GM18526 (cell line): ENCODE data around the gene COPS7B.

Experiments
- POLR2A ChIP-seq: IDR thresholded peaks from 3 replicates; pipeline ENCODE4 v1.6.1; 2011; ENCODE audit not compliant: insufficient read length; ENCODE audit errors: extremely low read depth

The COPS7B gene

DNA sequence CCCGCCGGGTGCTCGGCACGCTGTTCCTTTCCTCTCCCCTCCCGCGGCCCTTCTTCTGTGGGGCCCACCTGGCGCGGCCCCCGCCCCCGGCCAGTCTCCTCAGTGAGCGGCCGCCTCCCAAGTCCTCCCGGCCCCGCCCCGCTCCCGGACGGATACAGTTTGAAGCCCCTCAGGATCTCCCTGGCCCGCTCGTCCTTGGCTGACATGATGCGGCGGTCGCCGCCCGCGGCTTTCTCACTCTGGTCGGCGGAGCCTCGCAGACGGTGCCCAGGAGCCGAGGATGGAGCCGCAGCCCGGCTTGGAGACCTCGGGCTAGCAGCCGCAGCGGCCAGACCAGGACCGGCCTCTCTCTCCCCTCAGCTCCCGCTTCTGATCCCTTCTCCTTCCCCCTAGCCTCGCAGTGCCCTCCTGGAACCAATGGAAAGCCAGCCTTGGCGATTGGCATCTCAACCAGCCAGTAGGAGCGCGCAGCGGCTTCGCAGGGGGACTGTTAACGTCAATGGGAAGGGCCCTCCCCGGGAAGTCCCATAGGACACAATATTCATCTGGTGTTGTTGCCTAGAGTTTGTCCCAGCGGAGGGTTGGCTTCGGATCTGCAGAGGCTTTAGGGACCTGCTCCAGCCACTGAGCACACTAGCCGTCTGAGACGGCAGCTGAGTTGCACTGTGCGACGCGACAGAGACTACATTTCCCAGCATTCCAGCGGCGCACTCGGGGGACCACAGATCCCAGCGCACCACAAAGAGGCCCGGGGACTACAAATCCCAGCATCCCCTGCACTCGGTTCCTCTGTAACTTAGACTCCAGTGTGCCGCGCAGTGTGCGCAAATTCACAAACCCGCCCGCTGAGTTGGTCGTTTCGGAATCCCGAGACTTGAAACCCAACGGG, 5.1 kb upstream of the COPS7B start, which contains the start of gene PDE6D:
Gene PDE6D, minus strand, starts transcription at position 374 of the 889 bp plus-strand sequence. Its CDS starts 168 bp downstream, at position 206.
- peak; percentile 84 for TF ChIP-seq POLR2A

DNA sequence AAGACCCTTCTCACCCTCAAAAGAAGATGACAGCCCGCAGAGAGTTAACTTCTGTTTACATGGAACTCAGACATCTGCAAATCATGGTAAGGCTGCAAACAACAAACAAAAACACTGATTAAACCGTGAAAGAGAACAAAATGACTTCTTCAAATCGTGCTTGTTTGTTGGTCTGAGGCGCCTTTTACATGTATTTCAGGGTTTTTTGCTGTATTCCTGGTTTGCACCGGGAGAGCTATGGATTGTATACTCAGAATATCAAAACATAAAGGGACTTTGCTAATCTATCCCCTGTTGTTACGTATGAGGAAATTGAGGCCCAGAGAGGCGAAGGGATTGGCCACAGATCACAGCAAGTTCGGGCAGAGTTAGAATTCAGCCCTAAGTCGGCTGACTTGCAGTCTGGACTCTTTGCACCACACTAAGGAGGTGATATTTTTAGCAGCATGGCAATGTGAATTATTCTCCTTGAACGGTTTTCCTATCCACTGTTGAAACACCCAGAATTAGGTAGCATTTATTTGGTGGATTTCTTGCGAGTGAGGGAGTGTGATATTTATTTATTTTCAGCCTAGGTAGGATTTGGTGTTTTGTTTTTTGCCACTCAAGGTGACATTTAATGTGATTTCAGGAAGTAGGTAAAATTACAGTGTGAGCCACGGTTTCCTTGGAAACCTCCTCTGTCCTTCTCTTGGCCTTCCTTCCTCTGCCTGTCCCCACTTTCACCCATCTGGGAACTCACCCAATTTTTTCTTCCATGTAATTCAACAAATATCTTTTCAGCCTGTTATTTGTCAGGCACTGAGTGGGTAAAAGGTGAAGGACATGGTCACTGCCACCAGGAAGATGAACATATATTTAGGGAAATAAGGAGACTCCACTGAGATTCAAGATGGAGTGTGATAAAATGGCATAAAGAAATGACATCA, 4.2 kb upstream of the COPS7B start:
- TF ChIP-seq POLR2A, result no peak

DNA sequence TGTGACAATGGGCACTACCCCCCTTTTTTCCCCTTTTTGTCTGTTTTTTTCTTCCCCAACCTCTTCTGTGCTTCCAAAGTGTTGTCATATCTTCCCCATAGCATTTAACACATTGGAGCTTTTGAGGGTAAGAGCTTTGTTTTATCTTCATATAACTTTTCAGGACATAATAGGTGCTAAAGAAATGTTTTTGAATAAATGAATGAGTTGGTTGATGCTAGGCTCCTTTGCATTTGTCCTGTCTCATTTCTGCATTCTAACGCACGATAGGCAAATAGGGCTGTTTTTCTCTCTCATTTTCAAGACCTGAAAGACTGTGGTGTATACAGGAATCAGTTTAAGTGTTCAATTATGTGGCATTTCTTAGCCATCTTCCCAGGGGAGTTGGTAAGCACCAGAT, 832 bp upstream of the COPS7B start:
- TF ChIP-seq POLR2A, result no peak

DNA sequence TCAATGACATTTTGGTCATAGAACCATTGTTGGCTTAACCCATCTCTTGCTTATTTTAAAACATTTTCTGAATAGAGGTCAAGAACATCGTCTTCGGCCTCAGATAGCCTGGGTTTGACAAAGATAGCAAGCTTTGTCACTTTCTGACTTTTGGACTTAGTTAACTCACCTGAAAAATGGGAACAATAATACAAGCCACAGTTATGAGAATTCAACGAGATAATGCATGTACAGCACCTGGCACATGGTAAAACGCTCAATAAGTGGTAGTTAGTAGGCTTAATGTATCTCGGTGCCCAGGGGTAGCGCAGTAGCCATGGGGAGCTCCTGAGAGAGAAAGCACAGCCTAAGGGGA, 446 bp upstream of the COPS7B start:
- TF ChIP-seq POLR2A, result no peak

DNA sequence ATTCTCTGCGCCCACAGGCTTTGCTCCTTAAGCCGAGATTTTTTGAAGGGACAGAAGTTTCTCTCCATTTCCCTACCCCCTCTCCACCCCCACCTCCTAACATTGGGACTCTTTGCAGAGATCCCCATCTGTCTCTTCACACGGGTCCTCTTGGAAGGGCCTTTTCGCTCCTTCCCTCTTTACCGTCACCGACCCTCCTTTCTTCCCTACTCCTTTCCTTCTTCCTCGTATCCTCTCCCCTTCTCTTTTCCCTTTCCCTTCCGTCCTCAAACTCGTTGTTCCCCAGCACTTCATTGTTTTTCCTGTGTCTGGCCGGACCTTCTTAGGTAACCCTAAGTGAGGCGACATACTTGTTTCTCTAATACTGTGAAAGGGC, 660 bp downstream of the COPS7B start:
- TF ChIP-seq POLR2A, result no peak

DNA sequence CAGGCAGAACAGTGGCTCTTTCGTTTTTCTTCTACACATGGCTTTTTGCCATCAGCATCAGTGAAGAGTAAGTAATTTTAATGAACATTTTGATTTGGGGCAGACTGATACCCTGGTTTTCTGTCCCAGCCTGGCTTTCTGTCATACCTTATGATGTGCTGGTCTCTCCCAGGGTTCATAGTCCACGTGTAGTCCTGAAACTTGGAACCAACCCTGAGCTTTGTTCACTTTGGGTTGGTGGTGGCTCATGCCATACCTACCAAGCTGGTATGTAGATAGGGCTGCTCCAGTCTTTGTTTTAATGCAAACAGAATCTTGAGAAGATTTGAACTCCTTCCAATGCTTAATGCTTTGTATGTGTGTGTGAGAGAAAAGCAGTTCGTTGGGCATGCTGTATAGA, 4.9 kb downstream of the COPS7B start:
- TF ChIP-seq POLR2A, result no peak

DNA sequence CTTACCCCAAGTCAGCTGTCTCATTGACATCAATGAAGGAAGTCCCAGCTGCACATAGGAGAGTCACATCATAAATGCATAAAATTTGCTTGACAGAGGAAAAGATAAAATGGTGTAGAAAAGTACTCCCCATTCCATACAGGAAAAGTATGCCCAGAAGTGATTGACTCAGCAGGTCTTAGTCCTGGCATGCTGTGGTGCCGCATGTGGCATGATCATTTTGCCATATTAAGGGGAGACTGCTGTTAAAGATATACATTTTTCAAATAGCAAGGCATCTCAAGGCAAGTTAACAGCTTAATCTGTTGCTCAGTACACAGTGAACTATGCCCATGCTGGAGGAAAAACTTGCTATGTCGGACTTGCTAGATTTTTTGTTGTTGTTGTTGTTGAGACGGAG, 8.1 kb downstream of the COPS7B start:
- TF ChIP-seq POLR2A, result no peak

DNA sequence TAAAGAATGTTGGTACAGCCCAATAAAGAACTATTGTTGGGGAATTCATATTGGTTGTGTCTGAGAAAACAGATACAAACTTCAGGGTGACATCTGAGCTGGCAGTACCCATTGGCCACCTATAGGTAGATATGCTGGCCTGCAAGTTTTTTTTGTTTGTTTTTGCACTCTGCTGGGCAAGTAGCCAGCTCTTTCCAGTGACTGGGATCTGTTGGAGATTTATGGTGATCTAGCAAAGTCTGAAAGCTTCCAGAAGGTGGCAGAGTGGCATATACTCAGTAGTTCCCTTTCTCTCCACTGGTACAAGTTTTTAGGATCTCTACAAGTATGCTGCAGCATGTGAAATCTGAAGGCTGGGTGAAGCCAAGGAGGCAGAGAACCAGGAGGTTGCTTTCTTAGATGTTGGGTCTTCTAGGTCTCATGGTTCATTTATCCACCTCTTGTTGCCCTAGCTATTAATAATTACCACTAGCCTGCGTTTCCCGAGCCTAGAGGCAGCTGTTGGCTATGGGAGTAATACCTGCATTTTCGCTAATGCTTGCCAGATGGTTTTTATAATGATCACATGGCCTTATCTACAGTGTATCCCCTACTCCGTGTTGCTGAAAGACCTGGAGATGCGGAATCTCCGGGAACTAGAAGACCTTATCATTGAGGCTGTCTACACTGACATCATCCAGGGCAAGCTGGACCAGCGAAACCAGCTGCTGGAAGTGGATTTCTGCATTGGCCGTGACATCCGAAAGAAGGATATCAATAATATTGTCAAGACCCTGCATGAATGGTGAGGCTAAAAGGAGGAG, 9.5 kb downstream of the COPS7B start:
- TF ChIP-seq POLR2A, result no peak

DNA sequence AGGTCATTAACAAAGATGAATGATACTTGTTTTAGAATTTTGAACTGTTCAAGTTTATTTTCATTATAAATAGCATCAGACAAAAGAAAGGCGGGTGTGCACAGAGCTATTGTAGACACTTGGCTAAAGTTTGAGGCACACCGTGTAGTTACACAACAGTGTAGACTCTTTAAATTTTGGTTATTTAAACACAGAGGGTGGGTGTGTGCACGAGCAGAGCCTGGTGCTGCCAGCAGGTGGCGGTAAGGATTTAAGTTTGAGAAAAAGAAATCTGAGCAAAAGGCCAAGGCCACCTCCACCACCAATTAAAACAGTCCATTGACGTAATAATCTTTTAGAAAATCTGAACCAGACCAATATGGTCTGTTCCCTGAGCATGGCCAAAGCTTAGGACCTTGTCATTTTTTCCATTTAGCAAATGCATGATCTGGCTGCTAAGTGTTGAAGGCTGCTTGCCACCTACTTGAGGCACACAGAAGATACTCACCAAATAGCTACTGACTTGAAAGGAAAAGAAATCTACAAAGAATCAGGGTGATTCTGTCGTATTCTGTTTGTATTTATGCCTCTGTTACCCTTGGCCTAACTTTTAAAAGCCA, 14.3 kb downstream of the COPS7B start:
- no peak for TF ChIP-seq POLR2A

DNA sequence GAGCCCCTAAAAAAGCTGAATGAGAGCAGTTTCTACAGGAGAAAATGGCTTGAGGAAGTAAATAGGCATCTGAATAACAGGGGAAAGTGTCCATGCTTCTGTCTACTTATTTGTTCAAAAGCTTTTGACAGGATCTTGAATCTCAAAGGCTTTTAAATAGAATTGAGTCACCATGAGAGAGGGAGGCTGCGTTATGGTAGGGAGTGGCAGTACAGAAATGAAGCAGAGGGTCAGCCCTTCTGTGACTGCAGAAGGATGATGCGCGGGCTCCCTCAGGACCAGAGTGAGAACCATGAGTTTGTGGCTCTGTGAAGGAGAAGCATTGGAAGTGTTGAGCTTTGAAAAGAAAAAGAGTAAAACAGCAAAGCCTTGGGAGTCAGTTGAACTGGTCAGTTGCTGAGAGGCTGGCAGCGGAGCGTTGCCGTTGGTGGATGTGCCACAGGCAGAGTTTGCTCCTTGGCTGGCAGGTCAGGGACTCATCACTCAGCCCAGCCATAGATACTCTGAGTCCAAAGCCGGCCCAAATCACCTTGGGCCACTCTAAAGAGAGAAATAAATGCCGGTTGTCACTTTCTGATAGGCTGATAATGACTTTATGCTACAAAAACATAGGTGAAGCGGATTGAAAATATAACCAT, 17.4 kb downstream of the COPS7B start:
- no peak for TF ChIP-seq POLR2A

DNA sequence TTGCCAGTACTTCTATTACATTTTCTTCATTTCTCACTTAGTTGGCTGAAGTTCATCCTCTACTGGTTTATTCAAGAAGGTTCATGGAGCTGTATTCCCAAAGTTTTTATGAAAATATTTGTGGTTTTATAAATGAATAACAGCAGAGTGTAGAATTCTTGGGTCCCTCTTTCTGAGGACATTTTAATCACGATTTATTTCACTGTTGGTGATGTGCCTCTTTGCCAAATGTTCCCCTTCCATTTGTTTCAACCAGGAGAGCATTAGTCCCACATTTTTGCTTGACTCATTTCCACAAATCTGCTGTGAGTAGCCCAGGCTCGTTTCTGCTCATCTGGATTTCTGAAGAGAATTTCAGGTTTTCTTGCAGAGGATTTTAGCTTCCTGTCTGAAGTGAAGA, 20.8 kb downstream of the COPS7B start:
- TF ChIP-seq POLR2A, result no peak

DNA sequence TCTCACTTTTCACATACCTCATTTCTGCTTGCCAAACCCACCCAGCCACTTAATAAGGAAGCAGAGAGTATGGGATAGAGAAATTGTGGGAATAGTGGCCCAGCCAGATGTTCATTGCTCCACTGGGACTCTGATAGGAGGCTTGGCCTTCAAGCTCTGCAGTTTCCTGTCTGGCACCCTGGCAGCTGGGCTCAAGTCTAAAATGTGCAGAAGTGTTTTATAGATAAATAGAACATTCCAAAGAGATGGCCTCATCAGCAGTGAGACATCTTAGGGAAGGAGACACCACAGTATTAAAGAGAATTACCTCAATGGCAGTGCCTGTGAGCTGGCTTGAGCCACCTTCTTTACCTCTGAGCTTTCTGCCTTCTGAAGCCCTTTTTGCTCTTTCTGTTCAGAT, 24.7 kb downstream of the COPS7B start:
- no peak for TF ChIP-seq POLR2A

DNA sequence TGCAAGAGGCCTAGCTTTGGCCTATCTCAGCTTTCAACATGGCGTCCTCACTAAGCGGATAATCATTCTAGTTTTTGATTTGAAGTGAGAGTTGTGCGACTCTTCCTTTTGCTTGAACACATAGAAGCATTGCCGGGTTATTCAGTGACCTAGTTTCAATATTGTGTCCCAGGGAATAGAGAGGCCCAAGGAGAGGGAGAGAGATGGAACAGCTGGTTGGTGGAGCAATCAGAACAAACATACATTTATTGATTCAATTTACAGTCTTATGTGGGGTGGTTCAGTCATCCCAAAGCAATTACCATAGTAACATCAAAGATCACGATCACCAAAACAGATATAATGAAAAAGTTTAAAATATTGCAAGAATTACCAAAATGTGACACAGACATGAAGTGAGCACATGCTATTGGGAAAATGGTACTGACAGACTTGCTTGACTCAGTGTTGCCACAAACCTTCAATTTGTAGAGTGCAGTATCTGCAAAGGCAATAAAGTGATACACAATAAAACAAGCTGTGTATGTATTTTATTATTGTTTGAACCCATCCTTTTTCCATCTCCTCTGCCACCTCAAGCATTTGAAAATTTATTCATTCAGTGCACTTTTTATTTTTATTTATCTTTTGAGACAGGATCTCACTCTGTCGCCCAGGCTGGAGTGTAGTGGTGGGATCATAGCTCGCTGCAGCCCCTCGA, 30.2 kb downstream of the COPS7B start:
- no peak for TF ChIP-seq POLR2A
